Sigmoid colon (tissue), 4 donors: ENCODE measurements around the gene ATXN10.

ENCODE experiments used
- EP300 ChIP-seq, 4 donors: sonication (generic); formaldehyde crosslinking; IDR thresholded peaks; one replicate each; pipeline ENCODE4 v1.6.1; 2017; ENCODE audit warnings: antibody characterized with exemption in 4 of 4
- POLR2A ChIP-seq, 2 donors: fragments of 450-650 bp; IDR thresholded peaks; one replicate each; pipeline ENCODE4 v1.6.1; 2016; ENCODE audit warnings: antibody characterized with exemption in 2 of 2, mild to moderate bottlenecking in 2 of 2, moderate library complexity in 2 of 2
- POLR2AphosphoS5 ChIP-seq, 4 donors: sonication (generic); formaldehyde crosslinking; IDR thresholded peaks; one replicate each; pipeline ENCODE4 v1.6.1; 2017; ENCODE audit warnings: antibody characterized with exemption in 4 of 4

GRCh38 chr22:45859231-45860161, 187.9 kb downstream of the ATXN10 start:
- TF ChIP-seq POLR2A (IDR thresholded peaks at IDR 0.05) (no peak), EP300 (IDR thresholded peaks at IDR 0.05) (no peak), POLR2AphosphoS5 (IDR thresholded peaks at IDR 0.05) (no peak)
